OCI-LY3 (cell line): ENCODE results near the gene ANXA11.
"Not testable (repeated sequence)": the region's sequence is repeated elsewhere in the genome, so short reads cannot be mapped to it uniquely, and the experiment has no call there.

Experiments used
- H2AFZ ChIP-seq: fragments of 200-600, 300-600 bp; shearing (Covaris generic); 2 replicates; pipeline ENCODE4 v1.6.0; 2014; ENCODE audit warnings: antibody characterized with exemption, low read depth, low read length
- H3K27ac ChIP-seq: fragments of 200-600, 300-600 bp; sonication (generic); 2 replicates; pipeline ENCODE4 v1.5.1; 2014; ENCODE audit warnings: mild to moderate bottlenecking, low read length, moderate library complexity, mixed read lengths
- H3K27me3 ChIP-seq: fragments of 200-600, 300-600 bp; sonication (generic); 2 replicates; pipeline ENCODE4 v1.6.1; 2014; ENCODE audit warnings: low read depth, low read length, mixed read lengths
- H3K36me3 ChIP-seq: fragments of 200-600, 300-600 bp; sonication (generic); replicated peaks from 2 replicates; pipeline ENCODE3; 2014; ENCODE audit warnings: low read depth, low read length, mixed read lengths
- H3K4me1 ChIP-seq: fragments of 300-600, 200-600 bp; sonication (generic); 2 replicates; pipeline ENCODE4 v1.6.1; 2014; ENCODE audit warnings: low read length, mixed read lengths
- H3K4me2 ChIP-seq: fragments of 200-600, 300-600 bp; sonication (generic); 2 replicates; pipeline ENCODE4 v1.6.1; 2014; ENCODE audit warnings: low read length, mixed read lengths
- H3K4me3 ChIP-seq: fragments of 300-600, 200-600 bp; sonication (generic); 2 replicates; pipeline ENCODE4 v1.5.1; 2014; ENCODE audit warnings: antibody characterized with exemption, mild to moderate bottlenecking, low read length, moderate library complexity
- H3K79me2 ChIP-seq: fragments of 300-600, 200-600 bp; shearing (Covaris generic); 2 replicates; pipeline ENCODE4 v1.6.1; 2014; ENCODE audit warnings: mild to moderate bottlenecking, low read length, mixed read lengths
- H3K9ac ChIP-seq: fragments of 300-600, 200-600 bp; shearing (Covaris generic); 2 replicates; pipeline ENCODE4 v1.6.0; 2014; ENCODE audit warnings: mild to moderate bottlenecking, low read length, moderate library complexity
- H3K9me3 ChIP-seq: fragments of 200-600, 300-600 bp; shearing (Covaris generic); 2 replicates; pipeline ENCODE4 v1.6.1; 2014; ENCODE audit warnings: low read length, mixed read lengths; ENCODE audit not compliant: insufficient read depth
- H4K20me1 ChIP-seq: fragments of 200-600, 300-600 bp; sonication (generic); 2 replicates; pipeline ENCODE4 v1.6.1; 2016; ENCODE audit warnings: low read length, mixed read lengths; ENCODE audit not compliant: insufficient read depth
- EZH2phosphoT487 ChIP-seq: fragments of 200-600 bp; shearing (Covaris generic); IDR thresholded peaks from 2 replicates; pipeline ENCODE4 v1.6.1; 2018; ENCODE audit warnings: antibody characterized with exemption, mixed run types, low read depth
- TF ChIP-seq, protein P1 (sequence below): fragments of 200-600, 300-600 bp; sonication (generic); IDR thresholded peaks from 2 replicates; pipeline ENCODE4 v1.5.1; 2014; ENCODE audit warnings: antibody characterized with exemption, low read length, low read depth

The ANXA11 gene

GRCh38 chr10:80205477-80206276 is at the start of gene ANXA11:
Gene ANXA11 (minus strand): TSS chr10:80205537. CDS start chr10:80172861, 32,676 bp downstream.
- H2AFZ ChIP-seq: peak within 1 kb of the TSS; percentile 77; the same call in 1 of the 2 replicates
- H3K4me3 ChIP-seq: peak within 1 kb of the TSS; percentile 100
- H4K20me1 ChIP-seq: peaks cover 37% of the 10 kb centered on the region
- peaks cover 51% of the 10 kb centered on the region for H3K79me2 ChIP-seq
- no peaks in the 10 kb centered on the region for H3K9me3 ChIP-seq
- H3K4me2 ChIP-seq: peak within 1 kb of the TSS; percentile 99
- H3K4me1 ChIP-seq: peaks cover 34% of the 10 kb centered on the region
- peak within 1 kb of the TSS; percentile 80 for H3K27ac ChIP-seq
- H3K36me3 ChIP-seq: peaks cover 2% of the 10 kb centered on the region
- TF ChIP-seq, protein P1, sequence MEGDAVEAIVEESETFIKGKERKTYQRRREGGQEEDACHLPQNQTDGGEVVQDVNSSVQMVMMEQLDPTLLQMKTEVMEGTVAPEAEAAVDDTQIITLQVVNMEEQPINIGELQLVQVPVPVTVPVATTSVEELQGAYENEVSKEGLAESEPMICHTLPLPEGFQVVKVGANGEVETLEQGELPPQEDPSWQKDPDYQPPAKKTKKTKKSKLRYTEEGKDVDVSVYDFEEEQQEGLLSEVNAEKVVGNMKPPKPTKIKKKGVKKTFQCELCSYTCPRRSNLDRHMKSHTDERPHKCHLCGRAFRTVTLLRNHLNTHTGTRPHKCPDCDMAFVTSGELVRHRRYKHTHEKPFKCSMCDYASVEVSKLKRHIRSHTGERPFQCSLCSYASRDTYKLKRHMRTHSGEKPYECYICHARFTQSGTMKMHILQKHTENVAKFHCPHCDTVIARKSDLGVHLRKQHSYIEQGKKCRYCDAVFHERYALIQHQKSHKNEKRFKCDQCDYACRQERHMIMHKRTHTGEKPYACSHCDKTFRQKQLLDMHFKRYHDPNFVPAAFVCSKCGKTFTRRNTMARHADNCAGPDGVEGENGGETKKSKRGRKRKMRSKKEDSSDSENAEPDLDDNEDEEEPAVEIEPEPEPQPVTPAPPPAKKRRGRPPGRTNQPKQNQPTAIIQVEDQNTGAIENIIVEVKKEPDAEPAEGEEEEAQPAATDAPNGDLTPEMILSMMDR: no peak
- TF ChIP-seq EZH2phosphoT487: no peak
- H3K9ac ChIP-seq: peak within 1 kb of the TSS; percentile 98
- H3K27me3 ChIP-seq: no peaks in the 10 kb centered on the region

DNA sequence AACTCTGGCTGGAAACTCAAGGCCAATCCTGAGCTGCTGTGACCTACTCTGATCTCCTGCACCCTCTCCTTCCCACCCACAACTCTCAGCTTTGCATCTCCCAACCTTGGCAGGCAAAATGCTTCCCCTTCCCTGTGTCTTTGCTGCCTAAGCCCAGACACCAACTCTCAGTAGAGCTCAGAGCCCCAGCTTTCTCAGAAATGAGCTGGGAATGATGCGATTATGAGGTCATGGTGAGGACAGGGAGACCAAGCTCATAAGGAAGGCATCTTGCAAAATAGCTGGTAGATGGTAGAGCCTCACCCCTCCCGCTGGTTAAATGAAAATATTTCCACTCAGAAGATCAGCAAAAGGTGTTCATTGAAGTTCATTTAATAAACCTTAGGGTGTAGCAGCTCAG is 49.4 kb upstream of the ANXA11 start:
- H3K79me2 ChIP-seq, H3K36me3 ChIP-seq: not testable (repeated sequence)

DNA sequence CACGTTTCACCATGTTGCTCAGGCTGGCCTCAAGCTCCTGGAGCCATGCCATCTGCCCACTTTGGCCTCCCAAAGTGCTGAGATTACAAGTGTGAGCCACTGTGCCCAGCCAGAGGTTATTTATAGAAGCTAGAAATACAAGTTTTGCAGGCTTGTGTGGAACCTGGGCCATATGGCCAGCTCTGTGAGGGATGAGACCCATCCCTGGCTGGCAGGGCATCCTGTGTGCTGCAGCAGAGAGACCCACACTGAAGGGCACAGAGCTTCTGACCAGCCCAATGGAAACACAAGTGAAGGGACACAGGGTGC is 48.6 kb upstream of the ANXA11 start:
- H3K27ac ChIP-seq, H3K27me3 ChIP-seq, H4K20me1 ChIP-seq, H3K9me3 ChIP-seq, H3K4me1 ChIP-seq, H2AFZ ChIP-seq, H3K9ac ChIP-seq, H3K4me2 ChIP-seq, H3K79me2 ChIP-seq, H3K36me3 ChIP-seq, H3K4me3 ChIP-seq: not testable (repeated sequence)

More for the DNA sequence above, 49.4 kb upstream of the ANXA11 start:
- H3K4me1 ChIP-seq, H2AFZ ChIP-seq, H3K27ac ChIP-seq, H3K4me2 ChIP-seq, H4K20me1 ChIP-seq, H3K4me3 ChIP-seq, H3K9ac ChIP-seq, H3K9me3 ChIP-seq, H3K27me3 ChIP-seq: not testable (repeated sequence)

- TF ChIP-seq, protein P1: no peak
- no peak for TF ChIP-seq EZH2phosphoT487
- H3K4me2 ChIP-seq: no peak overlapping the region
These were observed 48.1 kb upstream of the ANXA11 start for GRCh38 chr10:80253266-80253962.

DNA sequence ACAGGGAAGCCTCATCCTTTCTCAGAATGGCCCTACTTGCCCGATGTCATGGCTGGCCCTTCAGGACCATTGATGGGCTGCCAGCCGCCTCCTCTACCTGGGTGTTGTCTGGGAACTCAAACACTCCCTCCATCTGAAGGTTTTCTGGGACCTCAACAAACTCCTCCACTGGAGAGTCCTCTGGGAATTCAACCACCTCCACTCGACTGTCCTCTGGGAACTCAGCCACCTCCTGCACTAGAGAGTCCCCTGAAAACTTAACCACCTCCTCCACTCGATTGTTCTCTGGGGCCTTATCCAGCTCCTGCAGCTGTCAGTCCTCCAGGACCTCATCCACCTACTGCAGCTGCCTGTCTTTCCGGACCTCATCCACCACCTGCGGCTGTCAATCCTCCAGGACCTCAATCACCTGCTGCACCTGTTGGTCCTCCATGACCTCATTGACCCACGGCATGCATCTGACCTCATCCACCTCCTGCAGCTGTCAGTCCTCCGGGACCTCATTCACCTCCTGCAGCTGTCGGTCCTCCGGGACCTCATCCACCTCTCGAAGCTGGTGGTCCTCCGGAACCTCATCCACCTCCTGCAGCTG is 47.1 kb upstream of the ANXA11 start:
- Histone ChIP-seq H3K79me2 (no peaks in the 10 kb centered on the region), H3K9me3 (no peaks in the 10 kb centered on the region), H3K36me3 (no peaks in the 10 kb centered on the region), H4K20me1 (no peaks in the 10 kb centered on the region), H3K4me2 (no peak overlapping the region), H3K27ac (no peak overlapping the region), H3K4me3 (no peak overlapping the region), H3K9ac (no peak overlapping the region), H3K4me1 (no peaks in the 10 kb centered on the region), H2AFZ (no peak overlapping the region), H3K27me3 (no peaks in the 10 kb centered on the region)
- TF ChIP-seq, protein P1: no peak
- TF ChIP-seq EZH2phosphoT487: no peak

More at GRCh38 chr10:80253266-80253962, 48.1 kb upstream of the ANXA11 start:
- Histone ChIP-seq H3K27me3 (no peaks in the 10 kb centered on the region), H3K9me3 (no peaks in the 10 kb centered on the region), H3K9ac (no peak overlapping the region), H3K79me2 (no peaks in the 10 kb centered on the region), H3K4me1 (no peaks in the 10 kb centered on the region), H3K36me3 (no peaks in the 10 kb centered on the region), H2AFZ (no peak overlapping the region), H4K20me1 (no peaks in the 10 kb centered on the region), H3K27ac (no peak overlapping the region), H3K4me3 (no peak overlapping the region)

GRCh38 chr10:80251703-80252280 is 46.5 kb upstream of the ANXA11 start:
- H3K4me3 ChIP-seq, H3K4me2 ChIP-seq, H3K9me3 ChIP-seq, H3K9ac ChIP-seq, H3K4me1 ChIP-seq, H2AFZ ChIP-seq, H4K20me1 ChIP-seq, H3K27me3 ChIP-seq, H3K27ac ChIP-seq, H3K36me3 ChIP-seq, H3K79me2 ChIP-seq: not testable (repeated sequence)
